Measurements from ENCODE around the gene TMEFF2. TPM values are rescaled to one million over a fixed set of nuclear protein-coding genes. Genes with fewer than 3 reads are reported as not detected.

The TMEFF2 gene
- total and polyA plus RNA-seq, 2 donors from 2014 or later, result not detected

DNA sequence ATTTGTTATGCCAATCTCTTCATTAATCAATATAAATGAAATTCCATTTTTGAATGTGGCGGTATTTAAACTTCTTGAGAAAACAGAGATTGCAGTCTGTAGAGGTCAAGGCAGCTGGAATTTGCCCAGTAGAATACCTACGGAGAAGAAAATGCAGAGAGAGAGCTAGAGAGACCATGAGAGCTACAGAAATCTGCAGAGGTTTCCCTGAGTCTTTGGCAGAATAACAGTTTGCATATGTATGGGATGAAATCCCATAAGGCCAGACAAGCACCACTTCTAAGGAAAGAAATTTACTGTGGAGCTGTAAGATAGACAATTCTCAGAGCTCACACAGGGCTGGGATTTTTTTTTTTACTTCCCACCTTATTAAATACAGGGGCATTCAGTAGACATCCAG lies 23.6 kb upstream of the TMEFF2 start:
- intact Hi-C loops (cut with DNase I), result no loop called here
- H3K9ac ChIP-seq (ENCODE audit: low read length in 3 of 3), result no peak overlapping the region
- no peaks in the 10 kb centered on the region for H3K36me3 ChIP-seq (ENCODE audit: control insufficient read depth in 2 of 3, insufficient read depth in 3 of 3, low read length in 3 of 3)
- H3K27me3 ChIP-seq (ENCODE audit: control insufficient read depth, insufficient read depth, low read length), result no peaks in the 10 kb centered on the region
- H3K4me1 ChIP-seq (ENCODE audit: control insufficient read depth in 2 of 3, insufficient read depth in 2 of 3, low read depth in 1 of 3, low read length in 3 of 3), result no peaks in the 10 kb centered on the region
- H3K9me3 ChIP-seq (ENCODE audit: control insufficient read depth in 2 of 3, insufficient read depth in 1 of 3, low read length in 3 of 3), result no peaks in the 10 kb centered on the region
- no peak for DNase-seq
- H3K27ac ChIP-seq (ENCODE audit: low read depth in 2 of 2, low read length in 2 of 2), result no peak overlapping the region
- no peak overlapping the region for H3K4me3 ChIP-seq (ENCODE audit: low read length in 3 of 3)
- TF ChIP-seq, protein P1, sequence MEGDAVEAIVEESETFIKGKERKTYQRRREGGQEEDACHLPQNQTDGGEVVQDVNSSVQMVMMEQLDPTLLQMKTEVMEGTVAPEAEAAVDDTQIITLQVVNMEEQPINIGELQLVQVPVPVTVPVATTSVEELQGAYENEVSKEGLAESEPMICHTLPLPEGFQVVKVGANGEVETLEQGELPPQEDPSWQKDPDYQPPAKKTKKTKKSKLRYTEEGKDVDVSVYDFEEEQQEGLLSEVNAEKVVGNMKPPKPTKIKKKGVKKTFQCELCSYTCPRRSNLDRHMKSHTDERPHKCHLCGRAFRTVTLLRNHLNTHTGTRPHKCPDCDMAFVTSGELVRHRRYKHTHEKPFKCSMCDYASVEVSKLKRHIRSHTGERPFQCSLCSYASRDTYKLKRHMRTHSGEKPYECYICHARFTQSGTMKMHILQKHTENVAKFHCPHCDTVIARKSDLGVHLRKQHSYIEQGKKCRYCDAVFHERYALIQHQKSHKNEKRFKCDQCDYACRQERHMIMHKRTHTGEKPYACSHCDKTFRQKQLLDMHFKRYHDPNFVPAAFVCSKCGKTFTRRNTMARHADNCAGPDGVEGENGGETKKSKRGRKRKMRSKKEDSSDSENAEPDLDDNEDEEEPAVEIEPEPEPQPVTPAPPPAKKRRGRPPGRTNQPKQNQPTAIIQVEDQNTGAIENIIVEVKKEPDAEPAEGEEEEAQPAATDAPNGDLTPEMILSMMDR (IDR thresholded peaks at IDR 0.05; ENCODE audit: borderline replicate concordance, extremely low read depth, insufficient read depth), result no peak
- FAIRE-seq, result no peak

DNA sequence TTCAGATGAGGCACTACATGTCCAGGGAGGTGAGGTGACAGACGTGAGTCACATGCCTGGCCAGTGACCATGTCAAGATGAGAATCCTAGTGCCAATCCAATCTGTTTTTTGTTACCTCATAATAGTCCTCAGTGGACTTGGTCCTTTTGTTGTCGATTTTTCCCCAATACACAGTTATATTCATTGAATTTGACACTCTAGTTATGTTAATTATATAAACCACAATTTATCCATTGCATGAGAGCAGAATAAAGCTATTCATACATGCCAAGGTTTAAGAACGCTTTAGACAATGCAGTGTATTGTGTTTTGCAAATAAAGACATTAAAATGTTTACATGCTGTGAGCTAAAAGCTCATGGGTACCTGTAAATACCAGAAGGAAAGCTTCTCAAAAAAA lies 21.6 kb upstream of the TMEFF2 start:
- TF ChIP-seq, protein P1 (IDR thresholded peaks at IDR 0.05; ENCODE audit: borderline replicate concordance, extremely low read depth, insufficient read depth), result no peak
- H3K4me3 ChIP-seq (ENCODE audit: low read length in 3 of 3), result no peak overlapping the region
- no peak for FAIRE-seq

DNA sequence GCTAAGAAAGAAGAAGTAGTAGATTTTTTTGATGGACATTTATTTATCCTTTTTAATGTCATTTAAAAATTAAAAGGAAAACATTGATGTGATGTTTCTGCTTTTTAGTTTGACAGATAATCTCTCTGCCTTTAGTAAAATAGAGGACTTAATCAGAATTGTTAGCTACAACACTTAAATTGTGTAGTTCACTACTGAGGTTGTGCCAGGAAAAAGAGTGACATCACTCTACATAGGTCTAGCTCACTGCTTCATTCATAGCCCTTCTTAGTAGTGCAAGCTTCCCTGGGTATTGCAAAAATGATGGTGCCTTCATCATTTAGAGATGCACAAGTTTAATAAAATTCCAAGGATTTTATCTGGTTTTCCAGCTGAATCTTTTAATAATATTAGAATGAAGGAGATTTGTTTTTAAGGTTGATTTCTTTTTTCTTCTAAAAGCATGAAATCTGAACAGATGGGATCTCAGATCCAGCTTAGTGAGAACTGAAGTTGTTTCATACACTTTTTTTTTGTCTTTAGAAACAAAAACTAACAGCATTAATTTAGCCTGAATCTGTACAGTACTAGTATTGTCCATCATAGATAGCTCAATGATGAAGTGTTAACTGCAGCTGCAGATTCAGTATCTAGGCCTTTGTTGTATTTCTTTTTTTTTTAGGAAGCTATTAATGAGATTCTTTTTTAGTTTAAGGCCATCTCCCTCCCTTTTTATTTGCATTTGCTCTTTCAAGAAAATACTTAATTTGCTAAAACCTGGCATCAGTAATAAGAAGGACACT lies 20.6 kb upstream of the TMEFF2 start:
- Histone ChIP-seq H3K36me3 (ENCODE audit: control insufficient read depth in 2 of 3, insufficient read depth in 3 of 3, low read length in 3 of 3) (no peaks in the 10 kb centered on the region), H3K27ac (ENCODE audit: low read depth in 2 of 2, low read length in 2 of 2) (no peak overlapping the region), H3K4me3 (ENCODE audit: low read length in 3 of 3) (no peak overlapping the region), H3K27me3 (ENCODE audit: control insufficient read depth, insufficient read depth, low read length) (no peaks in the 10 kb centered on the region), H3K4me1 (ENCODE audit: control insufficient read depth in 2 of 3, insufficient read depth in 2 of 3, low read depth in 1 of 3, low read length in 3 of 3) (no peaks in the 10 kb centered on the region), H3K9me3 (ENCODE audit: control insufficient read depth in 2 of 3, insufficient read depth in 1 of 3, low read length in 3 of 3) (no peaks in the 10 kb centered on the region), H3K9ac (ENCODE audit: low read length in 3 of 3) (no peak overlapping the region)
- FAIRE-seq (no peak), DNase-seq (no peak)
- intact Hi-C loops (cut with DNase I), result no loop called here
- TF ChIP-seq, protein P1 (IDR thresholded peaks at IDR 0.05; ENCODE audit: borderline replicate concordance, extremely low read depth, insufficient read depth), result no peak

More for the DNA sequence above, 21.6 kb upstream of the TMEFF2 start:
- Histone ChIP-seq H3K9ac (ENCODE audit: low read length in 3 of 3) (no peak overlapping the region), H3K27ac (ENCODE audit: low read depth in 2 of 2, low read length in 2 of 2) (no peak overlapping the region), H3K9me3 (ENCODE audit: control insufficient read depth in 2 of 3, insufficient read depth in 1 of 3, low read length in 3 of 3) (no peaks in the 10 kb centered on the region), H3K36me3 (ENCODE audit: control insufficient read depth in 2 of 3, insufficient read depth in 3 of 3, low read length in 3 of 3) (no peaks in the 10 kb centered on the region), H3K27me3 (ENCODE audit: control insufficient read depth, insufficient read depth, low read length) (no peaks in the 10 kb centered on the region), H3K4me1 (ENCODE audit: control insufficient read depth in 2 of 3, insufficient read depth in 2 of 3, low read depth in 1 of 3, low read length in 3 of 3) (no peaks in the 10 kb centered on the region)
- intact Hi-C loops (cut with DNase I), result no loop called here
- DNase-seq, result no peak
